Measurements from ENCODE around the gene RPL23. TPM values are rescaled to one million over a fixed set of nuclear protein-coding genes. Genes with fewer than 3 reads are reported as not detected.

RPL23 gene
- total RNA-seq, 2 experiments from 2014 or later: 1,289 to 1,766 TPM

- DNase-seq (ENCODE audit: low spot score): peak; percentile 57
Observed at GRCh38 chr17:38879878-38880665, 26.6 kb upstream of the RPL23 start.

GRCh38 chr17:38877130-38877851, 23.8 kb upstream of the RPL23 start:
- Histone ChIP-seq H3K79me2 (ENCODE audit: insufficient read depth, low read depth, low read length) (peaks cover 89% of the 10 kb centered on the region), H3K9me3 (ENCODE audit: low read length) (no peaks in the 10 kb centered on the region), H3K4me2 (ENCODE audit: low read length) (peak overlapping the region; percentile 88), H3K27ac (ENCODE audit: low read depth, low read length, poor library complexity, severe bottlenecking) (peak overlapping the region; percentile 81), H3K9me2 (ENCODE audit: insufficient read depth, low read length) (no peaks in the 10 kb centered on the region), H4K20me1 (ENCODE audit: insufficient read depth, low read length) (peaks cover 9% of the 10 kb centered on the region; the same call in 1 of the 2 replicates), H2AFZ (ENCODE audit: low read length) (no peak overlapping the region), H3K4me1 (ENCODE audit: insufficient read depth, low read length, poor library complexity, severe bottlenecking) (peaks cover 92% of the 10 kb centered on the region), H3K4me3 (ENCODE audit: low read depth, low read length, poor library complexity, severe bottlenecking) (peak overlapping the region; percentile 57), H3K36me3 (ENCODE audit: insufficient read depth, low read length) (peaks cover 57% of the 10 kb centered on the region)
- ChIA-PET POLR2A (interaction anchor here (0.5 to 1.4 kb wide), 5 partner anchors 8 to 180 kb away, joined by 3 to 6 read pairs (median 5); no protein-coding TSS in a partner anchor), CTCF (ENCODE audit: unreplicated experiment) (interaction anchor here (0.6 to 1.1 kb wide), 2 partner anchors 8 to 146 kb away, joined by 3 to 4 read pairs; partner anchors contain the start of gene LASP1)
- intact Hi-C loops (cut with micrococcal nuclease; ENCODE audit: unreplicated experiment): loop anchor here (10.0 kb wide), 1 partner anchor 58 kb away; no protein-coding TSS in a partner anchor
- peak; percentile 93 for DNase-seq (ENCODE audit: low spot score)
- no TSS peak for BruUV-seq (replicated peaks)
- TF ChIP-seq CTCF (conservative IDR thresholded peaks at IDR 0.05; ENCODE audit: low read length) (peak; percentile 48; the same call in 1 of the 2 replicates), EZH2phosphoT487 (IDR thresholded peaks at IDR 0.05; ENCODE audit: borderline replicate concordance, low read depth, low read length) (no peak)

More at GRCh38 chr17:38879878-38880665, 26.6 kb upstream of the RPL23 start:
- H3K27ac ChIP-seq (ENCODE audit: low read depth, low read length, poor library complexity, severe bottlenecking): peak overlapping the region; percentile 40
- peaks cover 77% of the 10 kb centered on the region for H3K4me1 ChIP-seq (ENCODE audit: insufficient read depth, low read length, poor library complexity, severe bottlenecking)
- peaks cover 66% of the 10 kb centered on the region for H3K36me3 ChIP-seq (ENCODE audit: insufficient read depth, low read length)
- intact Hi-C loops (cut with micrococcal nuclease; ENCODE audit: unreplicated experiment): loop anchor here (10.0 kb wide), 1 partner anchor 55 kb away; no protein-coding TSS in a partner anchor
- H3K79me2 ChIP-seq (ENCODE audit: insufficient read depth, low read depth, low read length): peaks cover 80% of the 10 kb centered on the region; the same call in 1 of the 2 replicates
- POLR2A ChIA-PET: interaction anchor here (1.9 kb wide), 1 partner anchor 9 kb away, joined by 5 read pairs; no protein-coding TSS in a partner anchor
- peak overlapping the region; percentile 88 for H3K4me2 ChIP-seq (ENCODE audit: low read length)
- H3K4me3 ChIP-seq (ENCODE audit: low read depth, low read length, poor library complexity, severe bottlenecking): peak overlapping the region; percentile 24
- BruUV-seq (replicated peaks): no TSS peak
- no peak overlapping the region for H2AFZ ChIP-seq (ENCODE audit: low read length)
- CTCF ChIA-PET (ENCODE audit: unreplicated experiment): interaction anchor here (0.6 kb wide), 1 partner anchor 17 kb away, joined by 4 read pairs; no protein-coding TSS in a partner anchor
- no peaks in the 10 kb centered on the region for H3K9me2 ChIP-seq (ENCODE audit: insufficient read depth, low read length)
- H3K9me3 ChIP-seq (ENCODE audit: low read length): no peaks in the 10 kb centered on the region
- TF ChIP-seq EZH2phosphoT487 (IDR thresholded peaks at IDR 0.05; ENCODE audit: borderline replicate concordance, low read depth, low read length) (no peak), CTCF (conservative IDR thresholded peaks at IDR 0.05; ENCODE audit: low read length) (no peak)
- no peaks in the 10 kb centered on the region; the same call in 1 of the 2 replicates for H4K20me1 ChIP-seq (ENCODE audit: insufficient read depth, low read length)
